ENCODE measurements around the gene ZNF684. TPM values are rescaled to one million over a fixed set of nuclear protein-coding genes. Genes with fewer than 3 reads are reported as not detected.

Gene ZNF684
- total RNA-seq, 6 donors from 2014 or later, result 1.2 to 5.3 (median 3.5) TPM

DNA sequence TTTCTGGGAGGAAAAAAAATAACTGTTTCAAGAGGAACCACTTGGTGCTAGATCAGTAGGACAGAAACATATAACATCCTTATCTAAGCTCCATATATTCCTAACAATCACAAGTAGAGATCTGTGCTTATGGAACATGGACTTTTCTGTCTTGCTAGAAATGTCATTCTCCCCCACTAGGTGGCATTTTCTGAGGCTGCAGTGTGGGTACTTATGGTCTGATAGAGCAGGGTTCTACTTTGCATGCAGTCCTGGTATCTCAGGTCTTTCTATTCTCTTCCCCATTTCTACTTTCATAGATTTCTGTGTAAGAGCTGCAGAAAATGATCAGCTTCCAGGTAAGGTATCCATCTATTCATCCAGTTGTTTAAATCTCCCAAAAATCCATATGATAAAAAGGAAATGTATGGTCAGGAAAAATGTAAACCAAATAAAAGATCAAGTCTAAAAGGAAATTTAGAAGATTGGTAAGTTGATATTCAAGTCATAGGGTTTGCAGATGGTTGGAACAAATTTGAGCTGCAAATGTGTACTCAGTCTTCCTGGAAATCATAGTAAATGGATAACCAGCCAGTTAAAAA is 1.5 kb downstream of the ZNF684 start:
- Histone ChIP-seq H3K4me3 (no peak overlapping the region), H3K27me3 (no peaks in the 10 kb centered on the region), H3K36me3 (no peaks in the 10 kb centered on the region), H3K27ac (no peak overlapping the region), H3K9me3 (no peaks in the 10 kb centered on the region), H3K4me1 (peaks cover 14 to 20% (median 15%) of the 10 kb centered on the region in 4 donors)
- ATAC-seq (ENCODE audit: low FRiP score in 2 of 2) (peak in 1 of 2 donors; percentile 51), DNase-seq (no peak)
- TF ChIP-seq EP300 (IDR thresholded peaks at IDR 0.05), result no peak
- TF ChIP-seq, protein P1, sequence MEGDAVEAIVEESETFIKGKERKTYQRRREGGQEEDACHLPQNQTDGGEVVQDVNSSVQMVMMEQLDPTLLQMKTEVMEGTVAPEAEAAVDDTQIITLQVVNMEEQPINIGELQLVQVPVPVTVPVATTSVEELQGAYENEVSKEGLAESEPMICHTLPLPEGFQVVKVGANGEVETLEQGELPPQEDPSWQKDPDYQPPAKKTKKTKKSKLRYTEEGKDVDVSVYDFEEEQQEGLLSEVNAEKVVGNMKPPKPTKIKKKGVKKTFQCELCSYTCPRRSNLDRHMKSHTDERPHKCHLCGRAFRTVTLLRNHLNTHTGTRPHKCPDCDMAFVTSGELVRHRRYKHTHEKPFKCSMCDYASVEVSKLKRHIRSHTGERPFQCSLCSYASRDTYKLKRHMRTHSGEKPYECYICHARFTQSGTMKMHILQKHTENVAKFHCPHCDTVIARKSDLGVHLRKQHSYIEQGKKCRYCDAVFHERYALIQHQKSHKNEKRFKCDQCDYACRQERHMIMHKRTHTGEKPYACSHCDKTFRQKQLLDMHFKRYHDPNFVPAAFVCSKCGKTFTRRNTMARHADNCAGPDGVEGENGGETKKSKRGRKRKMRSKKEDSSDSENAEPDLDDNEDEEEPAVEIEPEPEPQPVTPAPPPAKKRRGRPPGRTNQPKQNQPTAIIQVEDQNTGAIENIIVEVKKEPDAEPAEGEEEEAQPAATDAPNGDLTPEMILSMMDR (IDR thresholded peaks at IDR 0.05), result peak; percentile 26 to 51 (median 46)

DNA sequence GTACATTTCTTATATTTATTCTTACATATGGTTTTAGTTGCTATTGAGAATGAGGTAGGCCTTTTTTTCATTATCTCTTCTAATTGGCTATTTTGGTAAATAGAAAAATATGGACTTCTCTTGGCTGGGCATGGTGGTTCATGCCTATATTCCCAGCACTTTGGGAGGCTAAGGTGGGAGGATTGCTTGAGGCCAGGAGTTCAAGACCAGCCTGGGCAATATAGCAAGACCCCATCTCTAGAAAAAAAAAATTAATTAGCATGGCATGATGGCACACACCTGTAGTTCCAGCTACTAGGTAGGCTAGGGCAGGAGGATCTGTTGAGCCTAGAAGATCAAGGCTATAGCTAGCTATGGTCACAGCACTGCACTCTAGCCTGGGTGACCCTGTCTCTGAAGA is 3.2 kb downstream of the ZNF684 start:
- H3K27me3 ChIP-seq, result no peaks in the 10 kb centered on the region
- no peaks in the 10 kb centered on the region for H3K36me3 ChIP-seq
- peaks cover 14 to 20% (median 15%) of the 10 kb centered on the region in 4 donors for H3K4me1 ChIP-seq
- no peak for TF ChIP-seq EP300 (IDR thresholded peaks at IDR 0.05)
- no peak for TF ChIP-seq POLR2AphosphoS5 (IDR thresholded peaks at IDR 0.05)
- TF ChIP-seq, protein P1 (IDR thresholded peaks at IDR 0.05), result no peak
- no peak for TF ChIP-seq POLR2A (IDR thresholded peaks at IDR 0.05)
- H3K9me3 ChIP-seq, result no peaks in the 10 kb centered on the region
- H3K4me3 ChIP-seq, result no peak overlapping the region
- H3K27ac ChIP-seq, result no peak overlapping the region
- ATAC-seq (ENCODE audit: low FRiP score in 2 of 2), result no peak
- no peak for DNase-seq

DNA sequence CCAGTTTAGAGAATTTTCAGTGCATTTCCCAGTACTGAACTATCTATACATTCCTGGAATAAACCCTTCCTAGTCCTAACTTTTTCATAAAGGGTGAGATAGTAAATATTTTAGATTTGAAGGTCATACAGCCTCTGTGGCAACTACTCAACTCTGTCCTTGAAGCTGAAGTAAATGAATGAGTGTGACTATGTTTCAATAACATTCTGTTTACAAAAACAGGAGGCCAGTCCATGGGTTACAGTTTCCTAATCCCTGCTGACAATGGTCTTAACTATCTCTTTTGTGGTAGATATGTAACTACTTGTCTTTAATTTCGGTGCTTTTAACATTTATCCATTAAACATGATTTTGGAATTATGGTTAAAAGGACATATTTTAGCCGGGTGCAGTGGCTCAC is 4.3 kb downstream of the ZNF684 start:
- DNase-seq (no peak), ATAC-seq (ENCODE audit: low FRiP score in 2 of 2) (no peak)
- Histone ChIP-seq H3K27ac (no peak overlapping the region), H3K4me3 (no peak overlapping the region), H3K27me3 (no peaks in the 10 kb centered on the region), H3K4me1 (peaks cover 11 to 18% (median 13%) of the 10 kb centered on the region in 4 donors), H3K9me3 (no peaks in the 10 kb centered on the region), H3K36me3 (peaks cover 0 to 5% (median 0%) of the 10 kb centered on the region in 4 donors)
- no peak for TF ChIP-seq EP300 (IDR thresholded peaks at IDR 0.05)
- no peak for TF ChIP-seq POLR2A (IDR thresholded peaks at IDR 0.05)
- TF ChIP-seq, protein P1 (IDR thresholded peaks at IDR 0.05), result no peak
- no peak for TF ChIP-seq POLR2AphosphoS5 (IDR thresholded peaks at IDR 0.05)
- WGBS, 2 donors, result 94 to 98% methylated on average over 2 of the region's 2 CpGs

DNA sequence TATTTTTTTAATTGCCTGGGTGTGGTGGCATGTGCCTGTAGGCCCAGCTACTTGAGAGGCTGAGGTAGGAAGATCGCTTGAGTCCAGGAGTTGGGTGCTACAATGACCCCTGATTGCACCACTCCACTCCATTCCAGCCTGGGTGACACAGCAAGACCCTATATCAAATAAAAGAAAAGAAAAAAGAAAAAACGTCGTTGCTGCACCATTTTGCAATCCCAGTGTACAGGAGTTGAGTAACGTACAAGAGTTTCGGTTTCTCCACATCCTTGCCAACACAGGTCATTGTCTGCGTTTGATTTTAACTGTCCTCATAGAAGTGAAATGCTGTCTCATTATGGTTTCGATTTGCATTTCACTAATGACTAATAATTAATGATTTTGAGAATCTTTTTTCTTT is 7.9 kb downstream of the ZNF684 start:
- peaks cover 0 to 41% (median 11%) of the 10 kb centered on the region in 4 donors for H3K36me3 ChIP-seq
- H3K9me3 ChIP-seq, result no peaks in the 10 kb centered on the region
- TF ChIP-seq POLR2A (IDR thresholded peaks at IDR 0.05) (no peak), POLR2AphosphoS5 (IDR thresholded peaks at IDR 0.05) (no peak)
- TF ChIP-seq, protein P1 (IDR thresholded peaks at IDR 0.05), result no peak
- no peaks in the 10 kb centered on the region for H3K4me1 ChIP-seq
- 55 to 67% methylated on average over 7 of the region's 7 CpGs for WGBS, 2 donors
- no peak overlapping the region for H3K4me3 ChIP-seq
- H3K27me3 ChIP-seq, result no peaks in the 10 kb centered on the region
- ATAC-seq (ENCODE audit: low FRiP score in 2 of 2), result no peak
- DNase-seq, result no peak
- no peak overlapping the region for H3K27ac ChIP-seq

DNA sequence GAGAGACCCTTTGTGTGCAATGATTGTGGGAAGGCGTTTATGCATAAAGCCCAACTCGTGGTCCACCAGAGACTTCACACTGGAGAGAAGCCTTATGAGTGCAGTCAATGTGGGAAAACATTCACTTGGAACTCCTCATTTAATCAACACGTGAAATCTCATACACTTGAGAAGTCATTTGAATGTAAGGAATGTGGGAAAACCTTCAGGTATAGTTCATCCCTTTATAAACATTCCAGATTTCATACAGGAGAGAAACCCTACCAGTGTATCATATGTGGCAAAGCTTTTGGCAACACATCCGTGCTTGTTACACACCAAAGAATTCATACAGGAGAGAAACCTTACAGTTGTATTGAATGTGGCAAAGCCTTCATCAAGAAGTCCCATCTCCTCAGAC is 15.5 kb downstream of the ZNF684 start:
- 99% methylated on average over 4 of the region's 4 CpGs for WGBS, 2 donors
- H3K36me3 ChIP-seq, result peaks cover 0 to 52% (median 22%) of the 10 kb centered on the region in 4 donors

More for the DNA sequence above, 15.5 kb downstream of the ZNF684 start:
- no peaks in the 10 kb centered on the region for H3K4me1 ChIP-seq
- no peaks in the 10 kb centered on the region for H3K27me3 ChIP-seq
- ATAC-seq (ENCODE audit: low FRiP score in 2 of 2) (no peak), DNase-seq (no peak)
- TF ChIP-seq POLR2A (IDR thresholded peaks at IDR 0.05) (no peak), EP300 (IDR thresholded peaks at IDR 0.05) (no peak), POLR2AphosphoS5 (IDR thresholded peaks at IDR 0.05) (no peak)
- TF ChIP-seq, protein P1 (IDR thresholded peaks at IDR 0.05), result no peak
- H3K4me3 ChIP-seq, result no peak overlapping the region
- peaks cover 11 to 19% (median 17%) of the 10 kb centered on the region in 4 donors for H3K9me3 ChIP-seq
- H3K27ac ChIP-seq, result no peak overlapping the region
